Spleen (tissue), 7 donors: ENCODE results near the gene CDC6.

Experiments used
- CTCF ChIP-seq, 11 experiments: fragments of 200-600 bp in 7 of 11; fragments of 450-650 bp in 4 of 11; sonication (generic) in 4 of 11; IDR thresholded peaks in 8 of 11; conservative IDR thresholded peaks in 3 of 11; 1 replicate in 7 of 11; 2 replicates in 4 of 11; pipeline versions ENCODE4 v1.4.0 to v1.8.0; 2016 to 2021; ENCODE audit warnings: antibody characterized with exemption in 11 of 11, inconsistent platforms in 4 of 11, mild to moderate bottlenecking in 1 of 11
- POLR2A ChIP-seq, 3 donors: fragments of 450-650 bp; IDR thresholded peaks; one replicate each; pipeline ENCODE4 v1.5.1; 2017; ENCODE audit warnings: antibody characterized with exemption in 3 of 3, mild to moderate bottlenecking in 1 of 3
- POLR2AphosphoS5 ChIP-seq, 3 donors: sonication (generic); formaldehyde crosslinking; IDR thresholded peaks; one replicate each; pipeline ENCODE4 v1.5.1; 2017; ENCODE audit warnings: antibody characterized with exemption in 3 of 3
- donor health status: DM: no; HTN: no; CAD: no; lungs with moderate emphysema.
- donor health status: DM: no; HTN: no; CAD: no.
- donor health status: DM: no; HTN: no; CAD: no.

GRCh38 chr17:40343219-40344119 lies 55.8 kb downstream of the CDC6 start:
- TF ChIP-seq CTCF (IDR thresholded peaks at IDR 0.05 in 8 of 11, conservative IDR thresholded peaks at IDR 0.05 in 3 of 11) (no peak), POLR2A (IDR thresholded peaks at IDR 0.05) (no peak), POLR2AphosphoS5 (IDR thresholded peaks at IDR 0.05) (peak; percentile 43 to 50 (median 46))
